Measurements from ENCODE around the gene NMNAT2.

Gene NMNAT2

GRCh38 chr1:183417772-183418491 is at the start of gene NMNAT2:
Gene NMNAT2, minus strand, starts transcription at chr1:183418380. Its CDS starts 113 bp downstream, at chr1:183418267.
- H3K27ac ChIP-seq (ENCODE audit: low read depth in 2 of 2, low read length in 2 of 2) = no peak within 1 kb of the TSS
- H3K9ac ChIP-seq (ENCODE audit: low read depth in 1 of 2, low read length in 2 of 2) = no peak within 1 kb of the TSS
- H3K36me3 ChIP-seq (ENCODE audit: control insufficient read depth in 2 of 2, insufficient read depth in 2 of 2, low read length in 2 of 2) = no peaks in the 10 kb centered on the region
- H3K27me3 ChIP-seq (ENCODE audit: control insufficient read depth in 2 of 2, insufficient read depth in 2 of 2, low read length in 2 of 2) = peaks cover 25 to 26% of the 10 kb centered on the region in 2 donors
- H3K4me3 ChIP-seq (ENCODE audit: low read length in 2 of 2) = peak within 1 kb of the TSS; percentile 1 to 51
- no peaks in the 10 kb centered on the region for H3K4me1 ChIP-seq (ENCODE audit: control insufficient read depth in 2 of 2, insufficient read depth in 2 of 2, low read length in 2 of 2)
- H3K9me3 ChIP-seq (ENCODE audit: control insufficient read depth in 2 of 2, low read length in 2 of 2) = no peaks in the 10 kb centered on the region

GRCh38 chr1:183467687-183468086 is 49.5 kb upstream of the NMNAT2 start:
- Histone ChIP-seq H3K4me1 (ENCODE audit: control insufficient read depth in 2 of 2, insufficient read depth in 2 of 2, low read length in 2 of 2) (peaks cover 11 to 21% of the 10 kb centered on the region in 2 donors), H3K4me3 (ENCODE audit: low read length in 2 of 2) (peak overlapping the region in 1 of 2 donors; percentile 20), H3K9ac (ENCODE audit: low read depth in 1 of 2, low read length in 2 of 2) (no peak overlapping the region), H3K36me3 (ENCODE audit: control insufficient read depth in 2 of 2, insufficient read depth in 2 of 2, low read length in 2 of 2) (no peaks in the 10 kb centered on the region), H3K9me3 (ENCODE audit: control insufficient read depth in 2 of 2, low read length in 2 of 2) (no peaks in the 10 kb centered on the region), H3K27me3 (ENCODE audit: control insufficient read depth in 2 of 2, insufficient read depth in 2 of 2, low read length in 2 of 2) (no peaks in the 10 kb centered on the region), H3K27ac (ENCODE audit: low read depth in 2 of 2, low read length in 2 of 2) (peak overlapping the region; percentile 35 to 52)

GRCh38 chr1:183466781-183467180 is 48.6 kb upstream of the NMNAT2 start:
- Histone ChIP-seq H3K36me3 (ENCODE audit: control insufficient read depth in 2 of 2, insufficient read depth in 2 of 2, low read length in 2 of 2) (no peaks in the 10 kb centered on the region), H3K27me3 (ENCODE audit: control insufficient read depth in 2 of 2, insufficient read depth in 2 of 2, low read length in 2 of 2) (no peaks in the 10 kb centered on the region), H3K27ac (ENCODE audit: low read depth in 2 of 2, low read length in 2 of 2) (peak overlapping the region in 1 of 2 donors; percentile 26), H3K4me1 (ENCODE audit: control insufficient read depth in 2 of 2, insufficient read depth in 2 of 2, low read length in 2 of 2) (peaks cover 13 to 21% of the 10 kb centered on the region in 2 donors), H3K4me3 (ENCODE audit: low read length in 2 of 2) (no peak overlapping the region), H3K9me3 (ENCODE audit: control insufficient read depth in 2 of 2, low read length in 2 of 2) (no peaks in the 10 kb centered on the region), H3K9ac (ENCODE audit: low read depth in 1 of 2, low read length in 2 of 2) (no peak overlapping the region)

- Histone ChIP-seq H3K9ac (ENCODE audit: low read depth in 1 of 2, low read length in 2 of 2) (no peak overlapping the region), H3K27me3 (ENCODE audit: control insufficient read depth in 2 of 2, insufficient read depth in 2 of 2, low read length in 2 of 2) (no peaks in the 10 kb centered on the region), H3K4me3 (ENCODE audit: low read length in 2 of 2) (no peak overlapping the region), H3K36me3 (ENCODE audit: control insufficient read depth in 2 of 2, insufficient read depth in 2 of 2, low read length in 2 of 2) (no peaks in the 10 kb centered on the region), H3K27ac (ENCODE audit: low read depth in 2 of 2, low read length in 2 of 2) (no peak overlapping the region), H3K9me3 (ENCODE audit: control insufficient read depth in 2 of 2, low read length in 2 of 2) (no peaks in the 10 kb centered on the region), H3K4me1 (ENCODE audit: control insufficient read depth in 2 of 2, insufficient read depth in 2 of 2, low read length in 2 of 2) (peaks cover 2 to 9% of the 10 kb centered on the region in 2 donors)
These were observed 45.4 kb upstream of the NMNAT2 start for GRCh38 chr1:183463566-183463965.

GRCh38 chr1:183461350-183461749 is 43.2 kb upstream of the NMNAT2 start:
- H3K27ac ChIP-seq (ENCODE audit: low read depth in 2 of 2, low read length in 2 of 2) = no peak overlapping the region
- no peak overlapping the region for H3K4me3 ChIP-seq (ENCODE audit: low read length in 2 of 2)
- H3K36me3 ChIP-seq (ENCODE audit: control insufficient read depth in 2 of 2, insufficient read depth in 2 of 2, low read length in 2 of 2) = no peaks in the 10 kb centered on the region
- H3K4me1 ChIP-seq (ENCODE audit: control insufficient read depth in 2 of 2, insufficient read depth in 2 of 2, low read length in 2 of 2) = peaks cover 0 to 2% of the 10 kb centered on the region in 2 donors
- H3K27me3 ChIP-seq (ENCODE audit: control insufficient read depth in 2 of 2, insufficient read depth in 2 of 2, low read length in 2 of 2) = no peaks in the 10 kb centered on the region
- no peaks in the 10 kb centered on the region for H3K9me3 ChIP-seq (ENCODE audit: control insufficient read depth in 2 of 2, low read length in 2 of 2)
- H3K9ac ChIP-seq (ENCODE audit: low read depth in 1 of 2, low read length in 2 of 2) = no peak overlapping the region

GRCh38 chr1:183460596-183460995 is 42.4 kb upstream of the NMNAT2 start:
- Histone ChIP-seq H3K4me1 (ENCODE audit: control insufficient read depth in 2 of 2, insufficient read depth in 2 of 2, low read length in 2 of 2) (peaks cover 0 to 2% of the 10 kb centered on the region in 2 donors), H3K27ac (ENCODE audit: low read depth in 2 of 2, low read length in 2 of 2) (no peak overlapping the region), H3K9me3 (ENCODE audit: control insufficient read depth in 2 of 2, low read length in 2 of 2) (no peaks in the 10 kb centered on the region), H3K36me3 (ENCODE audit: control insufficient read depth in 2 of 2, insufficient read depth in 2 of 2, low read length in 2 of 2) (no peaks in the 10 kb centered on the region), H3K4me3 (ENCODE audit: low read length in 2 of 2) (no peak overlapping the region), H3K9ac (ENCODE audit: low read depth in 1 of 2, low read length in 2 of 2) (no peak overlapping the region), H3K27me3 (ENCODE audit: control insufficient read depth in 2 of 2, insufficient read depth in 2 of 2, low read length in 2 of 2) (no peaks in the 10 kb centered on the region)

GRCh38 chr1:183457449-183457848 is 39.3 kb upstream of the NMNAT2 start:
- Histone ChIP-seq H3K9me3 (ENCODE audit: control insufficient read depth in 2 of 2, low read length in 2 of 2) (no peaks in the 10 kb centered on the region), H3K4me1 (ENCODE audit: control insufficient read depth in 2 of 2, insufficient read depth in 2 of 2, low read length in 2 of 2) (peaks cover 0 to 2% of the 10 kb centered on the region in 2 donors), H3K36me3 (ENCODE audit: control insufficient read depth in 2 of 2, insufficient read depth in 2 of 2, low read length in 2 of 2) (no peaks in the 10 kb centered on the region), H3K27me3 (ENCODE audit: control insufficient read depth in 2 of 2, insufficient read depth in 2 of 2, low read length in 2 of 2) (no peaks in the 10 kb centered on the region), H3K9ac (ENCODE audit: low read depth in 1 of 2, low read length in 2 of 2) (no peak overlapping the region), H3K27ac (ENCODE audit: low read depth in 2 of 2, low read length in 2 of 2) (no peak overlapping the region), H3K4me3 (ENCODE audit: low read length in 2 of 2) (no peak overlapping the region)

- H3K9me3 ChIP-seq (ENCODE audit: control insufficient read depth in 2 of 2, low read length in 2 of 2) = no peaks in the 10 kb centered on the region
- H3K27me3 ChIP-seq (ENCODE audit: control insufficient read depth in 2 of 2, insufficient read depth in 2 of 2, low read length in 2 of 2) = no peaks in the 10 kb centered on the region
- H3K36me3 ChIP-seq (ENCODE audit: control insufficient read depth in 2 of 2, insufficient read depth in 2 of 2, low read length in 2 of 2) = no peaks in the 10 kb centered on the region
- no peak overlapping the region for H3K9ac ChIP-seq (ENCODE audit: low read depth in 1 of 2, low read length in 2 of 2)
- no peak overlapping the region for H3K4me3 ChIP-seq (ENCODE audit: low read length in 2 of 2)
- no peaks in the 10 kb centered on the region for H3K4me1 ChIP-seq (ENCODE audit: control insufficient read depth in 2 of 2, insufficient read depth in 2 of 2, low read length in 2 of 2)
- H3K27ac ChIP-seq (ENCODE audit: low read depth in 2 of 2, low read length in 2 of 2) = no peak overlapping the region
These were observed 38.6 kb upstream of the NMNAT2 start for GRCh38 chr1:183456826-183457225.

GRCh38 chr1:183454377-183454776 is 36.2 kb upstream of the NMNAT2 start:
- no peak overlapping the region for H3K9ac ChIP-seq (ENCODE audit: low read depth in 1 of 2, low read length in 2 of 2)
- no peak overlapping the region for H3K27ac ChIP-seq (ENCODE audit: low read depth in 2 of 2, low read length in 2 of 2)
- H3K36me3 ChIP-seq (ENCODE audit: control insufficient read depth in 2 of 2, insufficient read depth in 2 of 2, low read length in 2 of 2) = no peaks in the 10 kb centered on the region
- no peak overlapping the region for H3K4me3 ChIP-seq (ENCODE audit: low read length in 2 of 2)
- H3K4me1 ChIP-seq (ENCODE audit: control insufficient read depth in 2 of 2, insufficient read depth in 2 of 2, low read length in 2 of 2) = no peaks in the 10 kb centered on the region
- no peaks in the 10 kb centered on the region for H3K27me3 ChIP-seq (ENCODE audit: control insufficient read depth in 2 of 2, insufficient read depth in 2 of 2, low read length in 2 of 2)
- H3K9me3 ChIP-seq (ENCODE audit: control insufficient read depth in 2 of 2, low read length in 2 of 2) = no peaks in the 10 kb centered on the region

GRCh38 chr1:183450093-183450492 is 31.9 kb upstream of the NMNAT2 start:
- Histone ChIP-seq H3K4me1 (ENCODE audit: control insufficient read depth in 2 of 2, insufficient read depth in 2 of 2, low read length in 2 of 2) (no peaks in the 10 kb centered on the region), H3K9me3 (ENCODE audit: control insufficient read depth in 2 of 2, low read length in 2 of 2) (no peaks in the 10 kb centered on the region), H3K27ac (ENCODE audit: low read depth in 2 of 2, low read length in 2 of 2) (no peak overlapping the region), H3K4me3 (ENCODE audit: low read length in 2 of 2) (no peak overlapping the region), H3K9ac (ENCODE audit: low read depth in 1 of 2, low read length in 2 of 2) (no peak overlapping the region), H3K27me3 (ENCODE audit: control insufficient read depth in 2 of 2, insufficient read depth in 2 of 2, low read length in 2 of 2) (no peaks in the 10 kb centered on the region), H3K36me3 (ENCODE audit: control insufficient read depth in 2 of 2, insufficient read depth in 2 of 2, low read length in 2 of 2) (no peaks in the 10 kb centered on the region)

All from mucosa of rectum (tissue), 2 donors.